RWPE2 (cell line): Measurements from ENCODE around the gene CFAP97D1.

Experiments used
- ATAC-seq: fragments of 200-7000 bp; cut with Tn5 transposase; 3 replicates; pipeline ENCODE4 v1.9.1; 2021; ENCODE audit warnings: low read depth
- DNase-seq: peaks from one replicate; pipeline ENCODE4 v3.0.0-alpha.2; 2020; ENCODE audit warnings: low spot score
- H3K27ac ChIP-seq: fragments of 450-650 bp; 2 replicates; pipeline ENCODE4 v1.5.1; 2017; ENCODE audit warnings: mild to moderate bottlenecking; ENCODE audit not compliant: poor library complexity, severe bottlenecking
- H3K27me3 ChIP-seq: fragments of 250-450 bp; sonication (Bioruptor Pico); 2 replicates; pipeline ENCODE4 v1.5.1; 2021; ENCODE audit warnings: mild to moderate bottlenecking, moderate library complexity; ENCODE audit not compliant: insufficient read depth, poor library complexity, severe bottlenecking
- H3K36me3 ChIP-seq: fragments of 250-450 bp; sonication (Bioruptor Pico); 2 replicates; pipeline ENCODE4 v1.5.1; 2020; ENCODE audit warnings: low read depth, mild to moderate bottlenecking, moderate library complexity
- H3K4me1 ChIP-seq: fragments of 250-450 bp; sonication (Bioruptor Pico); 2 replicates; pipeline ENCODE4 v1.5.1; 2021; ENCODE audit warnings: mild to moderate bottlenecking, moderate library complexity; ENCODE audit not compliant: insufficient read depth, poor library complexity, severe bottlenecking
- H3K4me3 ChIP-seq: fragments of 250-450 bp; sonication (Bioruptor Pico); 2 replicates; pipeline ENCODE4 v1.5.1; 2021; ENCODE audit warnings: mild to moderate bottlenecking, moderate library complexity; ENCODE audit not compliant: severe bottlenecking
- H3K9me3 ChIP-seq: fragments of 250-450 bp; sonication (Bioruptor Pico); 2 replicates; pipeline ENCODE4 v1.5.1; 2021; ENCODE audit warnings: mild to moderate bottlenecking, moderate library complexity; ENCODE audit not compliant: severe bottlenecking
- CTCF ChIP-seq: fragments of 450-650 bp; IDR thresholded peaks from one replicate; pipeline ENCODE4 v1.5.1; 2017; ENCODE audit warnings: mild to moderate bottlenecking, moderate library complexity; ENCODE audit not compliant: poor library complexity, severe bottlenecking

Gene CFAP97D1

GRCh38 chr17:43814714-43815113 lies 34.5 kb downstream of the CFAP97D1 start:
- Histone ChIP-seq H3K27ac (peak overlapping the region; percentile 31), H3K9me3 (no peaks in the 10 kb centered on the region)
- DNase-seq, result no peak

GRCh38 chr17:43816336-43817320 lies 36.4 kb downstream of the CFAP97D1 start:
- Histone ChIP-seq H3K36me3 (peaks cover 37% of the 10 kb centered on the region), H3K27ac (no peak overlapping the region), H3K4me1 (peaks cover 12% of the 10 kb centered on the region), H3K27me3 (no peaks in the 10 kb centered on the region), H3K4me3 (no peak overlapping the region), H3K9me3 (no peaks in the 10 kb centered on the region)
- DNase-seq, result no peak
- TF ChIP-seq CTCF, result no peak
- no peak for ATAC-seq

More at GRCh38 chr17:43814714-43815113, 34.5 kb downstream of the CFAP97D1 start:
- no peak overlapping the region for H3K4me3 ChIP-seq
- peaks cover 12% of the 10 kb centered on the region for H3K4me1 ChIP-seq
- no peaks in the 10 kb centered on the region for H3K27me3 ChIP-seq
- peak; percentile 87 for ATAC-seq
- peaks cover 32% of the 10 kb centered on the region for H3K36me3 ChIP-seq
- no peak for TF ChIP-seq CTCF

GRCh38 chr17:43817826-43818225 lies 37.6 kb downstream of the CFAP97D1 start:
- H3K4me1 ChIP-seq, result peaks cover 12% of the 10 kb centered on the region

GRCh38 chr17:43818966-43819365 lies 38.7 kb downstream of the CFAP97D1 start:
- Histone ChIP-seq H3K4me1 (peaks cover 12% of the 10 kb centered on the region), H3K27me3 (no peaks in the 10 kb centered on the region), H3K27ac (no peak overlapping the region), H3K4me3 (no peak overlapping the region), H3K36me3 (peaks cover 41% of the 10 kb centered on the region), H3K9me3 (no peaks in the 10 kb centered on the region)
- no peak for DNase-seq
- ATAC-seq, result no peak
- no peak for TF ChIP-seq CTCF

More at GRCh38 chr17:43817826-43818225, 37.6 kb downstream of the CFAP97D1 start:
- peaks cover 43% of the 10 kb centered on the region for H3K36me3 ChIP-seq
- H3K9me3 ChIP-seq, result no peaks in the 10 kb centered on the region
- ATAC-seq (no peak), DNase-seq (no peak)
- H3K27ac ChIP-seq, result no peak overlapping the region
- H3K4me3 ChIP-seq, result no peak overlapping the region
- no peaks in the 10 kb centered on the region for H3K27me3 ChIP-seq
- TF ChIP-seq CTCF, result no peak

- no peak for TF ChIP-seq CTCF
Measured at GRCh38 chr17:43820759-43821158, 40.5 kb downstream of the CFAP97D1 start.

More at GRCh38 chr17:43820759-43821158, 40.5 kb downstream of the CFAP97D1 start:
- DNase-seq (no peak), ATAC-seq (no peak)
- Histone ChIP-seq H3K27ac (no peak overlapping the region), H3K9me3 (no peaks in the 10 kb centered on the region), H3K4me1 (no peaks in the 10 kb centered on the region), H3K4me3 (no peak overlapping the region), H3K36me3 (peaks cover 38% of the 10 kb centered on the region), H3K27me3 (no peaks in the 10 kb centered on the region)
